Stimulated activated CD4-positive, alpha-beta T cell treated with anti-CD3 and anti-CD28 coated beads, Interleukin-4, amount 100 ng/mL, for 1 hour (primary cell): ENCODE measurements around the gene ESF1.

Experiments used
- DNase-seq: peaks from one replicate; pipeline ENCODE4 v3.0.0-alpha.2; 2020

ESF1 gene

DNA sequence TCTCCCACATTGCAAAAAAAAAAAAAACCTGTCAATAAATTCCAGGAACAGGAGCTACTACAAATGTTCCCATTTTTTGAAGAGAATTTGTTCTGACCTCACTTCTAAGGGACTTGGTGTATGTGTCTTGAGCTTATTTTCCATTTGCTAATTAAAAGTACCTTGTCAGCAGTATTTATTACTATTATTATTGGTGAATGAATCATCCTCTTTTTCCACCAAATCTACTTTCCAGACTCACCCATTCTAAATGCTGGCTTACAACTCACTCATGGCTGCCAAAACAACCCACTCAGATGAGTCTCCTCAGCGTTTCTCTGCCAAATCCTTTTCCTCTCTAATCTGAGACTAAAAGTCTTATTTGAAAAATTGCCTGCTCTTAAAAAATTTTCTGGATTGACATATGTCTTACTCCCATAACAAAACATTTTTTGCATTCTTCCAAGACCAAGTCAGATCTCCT is 112.8 kb downstream of the ESF1 start:
- no peak for DNase-seq

DNA sequence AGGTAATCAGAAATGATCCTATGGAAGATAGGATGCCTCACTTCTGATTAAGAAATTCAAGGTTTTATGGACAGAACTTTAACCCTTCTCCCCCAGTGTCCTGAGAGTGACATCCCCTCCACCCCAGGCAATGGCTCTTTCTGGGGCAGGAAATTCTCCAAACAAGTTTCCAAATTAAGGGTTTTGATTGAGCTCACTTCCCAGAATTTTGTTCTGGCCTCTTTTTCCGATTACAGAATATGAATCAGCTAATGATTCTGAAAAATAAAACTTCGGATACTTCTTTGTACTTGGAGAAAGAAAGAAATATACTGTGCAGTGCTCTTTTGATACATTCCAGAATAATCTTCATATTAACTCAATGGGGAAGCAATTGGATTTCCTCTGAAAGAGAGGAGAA is 113.2 kb downstream of the ESF1 start:
- DNase-seq: no peak

DNA sequence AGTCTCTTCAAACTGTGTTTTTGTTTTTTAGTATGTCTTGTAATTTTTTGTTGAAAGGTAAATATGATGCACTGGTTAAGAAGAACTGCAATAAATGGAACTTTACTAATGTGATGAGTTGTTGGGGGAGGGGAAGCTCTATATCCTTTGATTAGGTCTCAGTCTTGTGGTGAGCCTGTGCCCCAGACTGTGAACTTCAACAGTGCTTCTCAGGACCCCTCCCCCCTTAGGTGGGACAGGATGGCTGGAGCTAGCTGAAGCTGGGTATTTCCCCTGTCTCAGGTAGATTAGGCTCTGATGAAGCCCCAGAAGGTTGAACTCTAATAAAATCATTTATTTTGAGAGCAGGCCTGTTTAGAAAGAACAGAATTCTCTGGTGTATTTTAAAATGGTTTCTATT is 114.6 kb downstream of the ESF1 start:
- DNase-seq: no peak

DNA sequence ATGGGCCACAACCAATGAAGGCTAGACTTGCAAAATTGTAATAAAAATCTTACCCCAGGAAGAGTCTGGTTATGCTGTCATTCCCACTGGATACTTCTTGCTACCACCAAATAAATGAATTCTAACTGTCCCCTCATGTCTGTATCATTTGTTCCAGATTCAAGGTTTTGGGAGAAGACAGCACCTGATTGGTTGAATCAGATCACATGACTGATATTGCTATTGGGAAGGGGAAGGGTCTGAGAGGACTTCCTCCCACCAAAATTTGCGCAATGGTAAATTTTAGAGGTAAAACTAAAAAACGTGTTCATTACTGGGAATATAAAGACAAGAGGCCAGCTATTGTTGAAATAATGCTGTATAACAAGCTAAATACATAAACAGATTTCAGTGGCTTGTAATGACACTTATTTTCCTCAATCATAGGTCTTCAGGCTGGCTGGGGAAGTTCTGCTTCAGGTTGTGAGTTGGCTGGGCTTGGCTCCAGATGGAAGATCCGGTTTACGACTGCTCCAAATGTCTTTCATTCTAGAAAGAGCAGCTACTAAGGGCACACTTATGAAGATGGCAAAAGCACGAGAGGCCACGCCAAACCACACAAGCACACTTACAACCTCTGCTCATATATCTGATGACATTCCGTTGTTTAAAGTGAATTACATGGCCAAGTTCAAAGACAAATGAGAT is 118.9 kb downstream of the ESF1 start:
- DNase-seq: no peak
